Measurements from ENCODE around the gene EEF1A2.

DNA sequence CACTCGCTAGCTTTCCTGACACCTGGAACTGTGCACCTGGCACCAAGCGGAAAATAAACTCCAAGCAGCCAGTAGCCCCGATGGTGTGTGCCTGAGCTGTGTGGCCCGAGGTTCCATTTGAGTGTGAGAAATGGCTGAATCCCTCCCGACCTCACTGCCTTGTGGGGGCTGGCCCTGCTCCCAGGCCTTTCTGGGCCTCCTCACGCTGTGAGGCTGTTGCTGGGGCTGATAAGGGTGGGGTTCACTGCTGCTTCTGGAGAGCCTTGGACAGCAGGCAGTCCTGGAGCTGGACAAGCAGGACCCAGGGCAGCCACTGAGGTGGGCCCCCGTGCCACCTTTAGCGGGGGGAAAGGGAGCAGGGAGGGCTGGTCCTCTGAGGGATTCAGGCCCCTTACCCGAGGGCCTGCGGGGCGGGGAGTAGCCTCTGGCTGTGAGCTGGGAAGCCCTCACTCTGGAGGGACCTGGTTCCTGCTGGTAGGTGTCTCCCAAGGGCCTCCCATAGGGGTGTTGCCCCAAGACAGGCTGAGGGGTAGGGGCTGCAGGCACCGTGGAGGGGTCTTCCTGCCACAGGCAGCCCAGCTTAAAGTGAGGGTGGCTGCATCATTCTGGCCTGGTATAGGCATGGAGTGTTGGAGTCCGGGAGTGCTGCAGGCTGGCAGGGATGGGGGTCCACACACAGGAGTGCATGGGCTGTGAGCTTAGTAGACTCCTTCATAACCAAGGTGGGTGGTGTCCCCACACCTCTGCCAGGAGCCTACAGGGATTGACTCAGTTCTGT, 23.4 kb upstream of the EEF1A2 start:
- TF ChIP-seq, protein P1, sequence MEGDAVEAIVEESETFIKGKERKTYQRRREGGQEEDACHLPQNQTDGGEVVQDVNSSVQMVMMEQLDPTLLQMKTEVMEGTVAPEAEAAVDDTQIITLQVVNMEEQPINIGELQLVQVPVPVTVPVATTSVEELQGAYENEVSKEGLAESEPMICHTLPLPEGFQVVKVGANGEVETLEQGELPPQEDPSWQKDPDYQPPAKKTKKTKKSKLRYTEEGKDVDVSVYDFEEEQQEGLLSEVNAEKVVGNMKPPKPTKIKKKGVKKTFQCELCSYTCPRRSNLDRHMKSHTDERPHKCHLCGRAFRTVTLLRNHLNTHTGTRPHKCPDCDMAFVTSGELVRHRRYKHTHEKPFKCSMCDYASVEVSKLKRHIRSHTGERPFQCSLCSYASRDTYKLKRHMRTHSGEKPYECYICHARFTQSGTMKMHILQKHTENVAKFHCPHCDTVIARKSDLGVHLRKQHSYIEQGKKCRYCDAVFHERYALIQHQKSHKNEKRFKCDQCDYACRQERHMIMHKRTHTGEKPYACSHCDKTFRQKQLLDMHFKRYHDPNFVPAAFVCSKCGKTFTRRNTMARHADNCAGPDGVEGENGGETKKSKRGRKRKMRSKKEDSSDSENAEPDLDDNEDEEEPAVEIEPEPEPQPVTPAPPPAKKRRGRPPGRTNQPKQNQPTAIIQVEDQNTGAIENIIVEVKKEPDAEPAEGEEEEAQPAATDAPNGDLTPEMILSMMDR (IDR thresholded peaks at IDR 0.05), result no peak
- TF ChIP-seq ZFX (IDR thresholded peaks at IDR 0.05; ENCODE audit: borderline replicate concordance), result no peak

Measured in 22Rv1 (cell line).